Transverse colon (tissue), 4 donors: ENCODE results near the gene TEX30.

Experiments
- CTCF ChIP-seq, 5 experiments: fragments of 200-600 bp in 3 of 5; fragments of 450-650 bp in 2 of 5; sonication (generic) in 3 of 5; IDR thresholded peaks; 1 replicate in 2 of 5; 2 replicates in 3 of 5; pipeline ENCODE4 v1.5.1; 2016 to 2017; ENCODE audit warnings: antibody characterized with exemption in 5 of 5, inconsistent platforms in 3 of 5, mild to moderate bottlenecking in 2 of 5, moderate library complexity in 1 of 5
- EP300 ChIP-seq: sonication (generic); formaldehyde crosslinking; IDR thresholded peaks from one replicate; pipeline ENCODE4 v1.6.1; 2017; ENCODE audit warnings: antibody characterized with exemption, low read depth
- POLR2A ChIP-seq: fragments of 450-650 bp; IDR thresholded peaks from one replicate; pipeline ENCODE4 v1.6.1; 2016; ENCODE audit warnings: antibody characterized with exemption, mild to moderate bottlenecking, moderate library complexity
- POLR2AphosphoS5 ChIP-seq, 3 donors: sonication (generic); formaldehyde crosslinking; IDR thresholded peaks; one replicate each; pipeline ENCODE4 v1.6.1; 2016; ENCODE audit warnings: antibody characterized with exemption in 3 of 3

GRCh38 chr13:102814025-102814607 lies 40.5 kb upstream of the TEX30 start:
- no peak for TF ChIP-seq CTCF (IDR thresholded peaks at IDR 0.05)
- no peak for TF ChIP-seq EP300
- no peak for TF ChIP-seq POLR2AphosphoS5 (IDR thresholded peaks at IDR 0.05)
- TF ChIP-seq POLR2A = no peak
